SK-N-SH treated with all-trans-retinoic acid at 6 μM for 48 hours (cell line): ENCODE data around the gene GPANK1.

Experiments
- ATAC-seq: fragments of 200-7000 bp; cut with Tn5 transposase; 3 replicates; pipeline ENCODE4 v1.9.1; 2020; ENCODE audit warnings: mild to moderate bottlenecking, moderate library complexity
- ARNTL ChIP-seq: fragments of 450-650 bp; formaldehyde crosslinking; IDR thresholded peaks from 2 replicates; pipeline ENCODE4 v1.5.0; 2020; ENCODE audit warnings: low read depth, mild to moderate bottlenecking, moderate library complexity, borderline replicate concordance
- BACH2 ChIP-seq: fragments of 250-450 bp; sonication (Bioruptor Pico); IDR thresholded peaks from 2 replicates; pipeline ENCODE4 v1.9.0; 2021; ENCODE audit warnings: mild to moderate bottlenecking, borderline replicate concordance
- CSDC2 ChIP-seq: fragments of 250-450 bp; sonication (Bioruptor Pico); IDR thresholded peaks from 2 replicates; pipeline ENCODE4 v1.5.0; 2020; ENCODE audit warnings: mild to moderate bottlenecking, moderate library complexity
- ESRRG ChIP-seq: fragments of 250-450 bp; sonication (Bioruptor Pico); IDR thresholded peaks from 2 replicates; pipeline ENCODE4 v1.6.1; 2021; ENCODE audit warnings: mild to moderate bottlenecking
- GLIS3 ChIP-seq: fragments of 250-450 bp; sonication (Bioruptor Pico); IDR thresholded peaks from 2 replicates; pipeline ENCODE4 v1.5.0; 2020; ENCODE audit warnings: mild to moderate bottlenecking, moderate library complexity
- ISL1 ChIP-seq: fragments of 250-450 bp; sonication (Bioruptor Pico); IDR thresholded peaks from 2 replicates; pipeline ENCODE4 v2.1.2; 2022; ENCODE audit warnings: mild to moderate bottlenecking, moderate library complexity
- OSR1 ChIP-seq: fragments of 250-450 bp; sonication (Bioruptor Pico); IDR thresholded peaks from 2 replicates; pipeline ENCODE4 v1.8.0; 2022; ENCODE audit warnings: moderate library complexity, mild to moderate bottlenecking, inconsistent platforms
- PPARA ChIP-seq: fragments of 250-450 bp; sonication (Bioruptor Pico); IDR thresholded peaks from 2 replicates; pipeline ENCODE4 v1.5.0; 2020; ENCODE audit warnings: mild to moderate bottlenecking, borderline replicate concordance
- RARB ChIP-seq: fragments of 250-450 bp; sonication (Bioruptor Pico); IDR thresholded peaks from 2 replicates; pipeline ENCODE4 v1.8.0; 2021; ENCODE audit warnings: mild to moderate bottlenecking, moderate library complexity
- SNAI2 ChIP-seq: fragments of 250-450 bp; sonication (Bioruptor Pico); IDR thresholded peaks from 2 replicates; pipeline ENCODE4 v1.5.0; 2020; ENCODE audit warnings: mild to moderate bottlenecking, moderate library complexity
- TCF4 ChIP-seq: fragments of 250-450 bp; sonication (Bioruptor Pico); IDR thresholded peaks from 2 replicates; pipeline ENCODE4 v1.8.0; 2021; ENCODE audit warnings: mild to moderate bottlenecking, moderate library complexity, borderline replicate concordance
- ZC3H10 ChIP-seq: fragments of 250-450 bp; sonication (Bioruptor Pico); IDR thresholded peaks from 2 replicates; pipeline ENCODE4 v1.5.1; 2021; ENCODE audit warnings: mild to moderate bottlenecking, moderate library complexity
- ZFP3 ChIP-seq: fragments of 250-450 bp; sonication (Bioruptor Pico); IDR thresholded peaks from 2 replicates; pipeline ENCODE4 v1.5.0; 2020; ENCODE audit warnings: mild to moderate bottlenecking, moderate library complexity
- ZFP30 ChIP-seq: fragments of 450-650 bp; formaldehyde crosslinking; IDR thresholded peaks from 2 replicates; pipeline ENCODE4 v1.5.0; 2022; ENCODE audit warnings: mild to moderate bottlenecking, moderate library complexity
- ZNF565 ChIP-seq: fragments of 450-650 bp; formaldehyde crosslinking; conservative IDR thresholded peaks from 2 replicates; pipeline ENCODE4 v1.5.0; 2020; ENCODE audit warnings: low read depth, mild to moderate bottlenecking, moderate library complexity
- ZNF70 ChIP-seq: fragments of 450-650 bp; formaldehyde crosslinking; IDR thresholded peaks from 2 replicates; pipeline ENCODE4 v1.5.0; 2020; ENCODE audit warnings: mild to moderate bottlenecking, moderate library complexity
- ZNF8 ChIP-seq: fragments of 450-650 bp; formaldehyde crosslinking; IDR thresholded peaks from 2 replicates; pipeline ENCODE4 v1.5.0; 2020; ENCODE audit warnings: mild to moderate bottlenecking, moderate library complexity
- TF ChIP-seq, protein P1 (sequence below): fragments of 250-450 bp; sonication (Bioruptor Pico); IDR thresholded peaks from 2 replicates; pipeline ENCODE4 v1.5.1; 2021; ENCODE audit warnings: mild to moderate bottlenecking, moderate library complexity
- TF ChIP-seq, protein P2 (sequence below): fragments of 250-450 bp; sonication (Bioruptor Pico); IDR thresholded peaks from 2 replicates; pipeline ENCODE4 v1.8.0; 2020; ENCODE audit warnings: mild to moderate bottlenecking, moderate library complexity, borderline replicate concordance
- TF ChIP-seq, protein P3 (sequence below): fragments of 250-450 bp; sonication (Bioruptor Pico); IDR thresholded peaks from 2 replicates; pipeline ENCODE4 v1.5.0; 2020; ENCODE audit warnings: mild to moderate bottlenecking, moderate library complexity
- TF ChIP-seq, protein P4 (sequence below): fragments of 250-450 bp; sonication (Bioruptor Pico); IDR thresholded peaks from 2 replicates; pipeline ENCODE4 v1.5.1; 2020; ENCODE audit warnings: low read depth, mild to moderate bottlenecking, moderate library complexity
- TF ChIP-seq, protein P5 (sequence below): fragments of 250-450 bp; sonication (Bioruptor Pico); IDR thresholded peaks from 2 replicates; pipeline ENCODE4 v1.8.0; 2021; ENCODE audit warnings: low read depth, mild to moderate bottlenecking, moderate library complexity, borderline replicate concordance

GPANK1 gene

DNA sequence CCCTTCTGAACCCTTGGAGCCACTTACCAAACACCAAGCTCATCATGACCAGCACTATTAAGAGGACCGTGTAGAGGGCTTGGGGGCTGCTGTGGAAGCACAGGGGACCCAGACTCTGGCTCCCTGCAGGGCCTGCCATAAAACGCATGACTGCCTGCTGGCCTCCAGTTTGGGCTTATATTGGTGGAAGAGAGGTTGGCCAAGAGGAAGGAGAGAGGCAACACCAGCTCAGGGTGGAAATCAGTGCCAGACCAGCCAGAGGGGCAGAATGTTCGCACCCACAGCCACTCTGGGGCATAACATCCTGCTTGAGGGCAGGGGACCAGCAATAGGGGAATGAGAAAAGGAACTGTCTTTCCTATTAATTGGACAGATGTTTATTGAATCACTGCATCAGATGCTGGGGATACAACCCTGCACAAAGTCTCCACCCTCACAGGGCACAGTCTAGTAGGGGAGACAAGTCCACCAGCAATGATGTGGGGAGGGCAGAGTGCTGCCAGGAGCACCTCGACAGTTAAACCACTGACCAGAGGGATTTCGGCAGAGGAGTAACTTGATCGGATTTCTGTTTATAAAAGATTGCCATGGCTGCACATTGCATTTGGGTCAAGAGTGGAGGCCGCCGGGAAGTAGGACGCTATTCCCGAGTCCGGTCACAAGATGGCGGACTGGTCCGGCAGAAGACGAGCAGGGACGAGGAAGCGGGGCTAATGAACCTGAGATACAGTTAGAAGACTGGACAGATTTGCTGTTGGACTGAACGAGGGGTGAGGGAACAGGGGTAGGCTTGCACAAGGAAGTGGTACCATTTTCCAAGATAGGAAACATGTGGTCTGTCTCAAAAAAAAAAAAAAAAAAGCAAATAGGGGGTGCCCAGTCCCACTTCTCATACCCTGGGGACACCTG is 15.7 kb upstream of the GPANK1 start, which contains the start of gene LY6G5C:
LY6G5C (minus strand) TSS at position 842 of the 909 bp plus-strand sequence; CDS start at position 148, 694 bp downstream.
- peak; percentile 92 for ATAC-seq
- TF ChIP-seq RARB (CRISPR knock-in tag): no peak
- TF ChIP-seq BACH2 (CRISPR knock-in tag): no peak
- TF ChIP-seq, protein P1, sequence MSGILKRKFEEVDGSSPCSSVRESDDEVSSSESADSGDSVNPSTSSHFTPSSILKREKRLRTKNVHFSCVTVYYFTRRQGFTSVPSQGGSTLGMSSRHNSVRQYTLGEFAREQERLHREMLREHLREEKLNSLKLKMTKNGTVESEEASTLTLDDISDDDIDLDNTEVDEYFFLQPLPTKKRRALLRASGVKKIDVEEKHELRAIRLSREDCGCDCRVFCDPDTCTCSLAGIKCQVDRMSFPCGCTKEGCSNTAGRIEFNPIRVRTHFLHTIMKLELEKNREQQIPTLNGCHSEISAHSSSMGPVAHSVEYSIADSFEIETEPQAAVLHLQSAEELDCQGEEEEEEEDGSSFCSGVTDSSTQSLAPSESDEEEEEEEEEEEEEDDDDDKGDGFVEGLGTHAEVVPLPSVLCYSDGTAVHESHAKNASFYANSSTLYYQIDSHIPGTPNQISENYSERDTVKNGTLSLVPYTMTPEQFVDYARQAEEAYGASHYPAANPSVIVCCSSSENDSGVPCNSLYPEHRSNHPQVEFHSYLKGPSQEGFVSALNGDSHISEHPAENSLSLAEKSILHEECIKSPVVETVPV (CRISPR knock-in tag): no peak
- TF ChIP-seq ZFP3: no peak
- TF ChIP-seq, protein P2, sequence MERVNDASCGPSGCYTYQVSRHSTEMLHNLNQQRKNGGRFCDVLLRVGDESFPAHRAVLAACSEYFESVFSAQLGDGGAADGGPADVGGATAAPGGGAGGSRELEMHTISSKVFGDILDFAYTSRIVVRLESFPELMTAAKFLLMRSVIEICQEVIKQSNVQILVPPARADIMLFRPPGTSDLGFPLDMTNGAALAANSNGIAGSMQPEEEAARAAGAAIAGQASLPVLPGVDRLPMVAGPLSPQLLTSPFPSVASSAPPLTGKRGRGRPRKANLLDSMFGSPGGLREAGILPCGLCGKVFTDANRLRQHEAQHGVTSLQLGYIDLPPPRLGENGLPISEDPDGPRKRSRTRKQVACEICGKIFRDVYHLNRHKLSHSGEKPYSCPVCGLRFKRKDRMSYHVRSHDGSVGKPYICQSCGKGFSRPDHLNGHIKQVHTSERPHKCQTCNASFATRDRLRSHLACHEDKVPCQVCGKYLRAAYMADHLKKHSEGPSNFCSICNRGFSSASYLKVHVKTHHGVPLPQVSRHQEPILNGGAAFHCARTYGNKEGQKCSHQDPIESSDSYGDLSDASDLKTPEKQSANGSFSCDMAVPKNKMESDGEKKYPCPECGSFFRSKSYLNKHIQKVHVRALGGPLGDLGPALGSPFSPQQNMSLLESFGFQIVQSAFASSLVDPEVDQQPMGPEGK: no peak
- TF ChIP-seq ARNTL (CRISPR knock-in tag): no peak
- TF ChIP-seq OSR1 (CRISPR knock-in tag): no peak
- no peak for TF ChIP-seq ZNF565
- no peak for TF ChIP-seq SNAI2 (CRISPR knock-in tag)
- TF ChIP-seq, protein P3, sequence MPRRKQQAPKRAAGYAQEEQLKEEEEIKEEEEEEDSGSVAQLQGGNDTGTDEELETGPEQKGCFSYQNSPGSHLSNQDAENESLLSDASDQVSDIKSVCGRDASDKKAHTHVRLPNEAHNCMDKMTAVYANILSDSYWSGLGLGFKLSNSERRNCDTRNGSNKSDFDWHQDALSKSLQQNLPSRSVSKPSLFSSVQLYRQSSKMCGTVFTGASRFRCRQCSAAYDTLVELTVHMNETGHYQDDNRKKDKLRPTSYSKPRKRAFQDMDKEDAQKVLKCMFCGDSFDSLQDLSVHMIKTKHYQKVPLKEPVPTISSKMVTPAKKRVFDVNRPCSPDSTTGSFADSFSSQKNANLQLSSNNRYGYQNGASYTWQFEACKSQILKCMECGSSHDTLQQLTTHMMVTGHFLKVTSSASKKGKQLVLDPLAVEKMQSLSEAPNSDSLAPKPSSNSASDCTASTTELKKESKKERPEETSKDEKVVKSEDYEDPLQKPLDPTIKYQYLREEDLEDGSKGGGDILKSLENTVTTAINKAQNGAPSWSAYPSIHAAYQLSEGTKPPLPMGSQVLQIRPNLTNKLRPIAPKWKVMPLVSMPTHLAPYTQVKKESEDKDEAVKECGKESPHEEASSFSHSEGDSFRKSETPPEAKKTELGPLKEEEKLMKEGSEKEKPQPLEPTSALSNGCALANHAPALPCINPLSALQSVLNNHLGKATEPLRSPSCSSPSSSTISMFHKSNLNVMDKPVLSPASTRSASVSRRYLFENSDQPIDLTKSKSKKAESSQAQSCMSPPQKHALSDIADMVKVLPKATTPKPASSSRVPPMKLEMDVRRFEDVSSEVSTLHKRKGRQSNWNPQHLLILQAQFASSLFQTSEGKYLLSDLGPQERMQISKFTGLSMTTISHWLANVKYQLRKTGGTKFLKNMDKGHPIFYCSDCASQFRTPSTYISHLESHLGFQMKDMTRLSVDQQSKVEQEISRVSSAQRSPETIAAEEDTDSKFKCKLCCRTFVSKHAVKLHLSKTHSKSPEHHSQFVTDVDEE (CRISPR knock-in tag): no peak

DNA sequence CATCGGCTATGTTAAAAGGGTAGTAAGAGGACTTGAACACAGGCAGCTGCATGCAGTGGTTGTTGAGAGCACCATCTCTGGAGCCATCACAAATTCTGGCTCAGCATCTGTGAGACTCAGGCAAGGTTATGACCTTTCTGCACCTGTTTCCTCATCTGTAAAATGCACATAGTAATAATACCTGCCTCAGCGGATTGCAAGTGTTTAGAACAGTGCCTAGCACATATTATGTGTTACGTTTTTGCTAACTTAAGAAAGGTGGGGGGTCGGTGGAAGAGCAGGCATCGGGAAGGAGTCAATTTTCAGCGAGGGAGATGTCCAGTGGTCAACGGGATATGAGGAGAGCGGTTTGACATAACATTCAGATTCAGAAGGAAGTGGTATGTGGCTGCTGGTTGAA is 13.2 kb upstream of the GPANK1 start:
- no peak for ATAC-seq

More for the DNA sequence above, 13.2 kb upstream of the GPANK1 start:
- TF ChIP-seq, protein P1 (CRISPR knock-in tag): no peak
- TF ChIP-seq ESRRG (CRISPR knock-in tag) (no peak), ZNF8 (CRISPR knock-in tag) (no peak), SNAI2 (CRISPR knock-in tag) (no peak), PPARA (no peak), RARB (CRISPR knock-in tag) (no peak), TCF4 (no peak), ISL1 (CRISPR knock-in tag) (no peak), ZC3H10 (CRISPR knock-in tag) (no peak), GLIS3 (CRISPR knock-in tag) (no peak), ZNF565 (no peak), ZFP30 (no peak), ZNF70 (no peak), CSDC2 (CRISPR knock-in tag) (no peak), ARNTL (CRISPR knock-in tag) (no peak), ZFP3 (no peak)
- TF ChIP-seq, protein P4, sequence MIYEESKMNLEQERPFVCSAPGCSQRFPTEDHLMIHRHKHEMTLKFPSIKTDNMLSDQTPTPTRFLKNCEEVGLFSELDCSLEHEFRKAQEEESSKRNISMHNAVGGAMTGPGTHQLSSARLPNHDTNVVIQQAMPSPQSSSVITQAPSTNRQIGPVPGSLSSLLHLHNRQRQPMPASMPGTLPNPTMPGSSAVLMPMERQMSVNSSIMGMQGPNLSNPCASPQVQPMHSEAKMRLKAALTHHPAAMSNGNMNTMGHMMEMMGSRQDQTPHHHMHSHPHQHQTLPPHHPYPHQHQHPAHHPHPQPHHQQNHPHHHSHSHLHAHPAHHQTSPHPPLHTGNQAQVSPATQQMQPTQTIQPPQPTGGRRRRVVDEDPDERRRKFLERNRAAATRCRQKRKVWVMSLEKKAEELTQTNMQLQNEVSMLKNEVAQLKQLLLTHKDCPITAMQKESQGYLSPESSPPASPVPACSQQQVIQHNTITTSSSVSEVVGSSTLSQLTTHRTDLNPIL: no peak
- TF ChIP-seq, protein P2: no peak
- TF ChIP-seq, protein P5, sequence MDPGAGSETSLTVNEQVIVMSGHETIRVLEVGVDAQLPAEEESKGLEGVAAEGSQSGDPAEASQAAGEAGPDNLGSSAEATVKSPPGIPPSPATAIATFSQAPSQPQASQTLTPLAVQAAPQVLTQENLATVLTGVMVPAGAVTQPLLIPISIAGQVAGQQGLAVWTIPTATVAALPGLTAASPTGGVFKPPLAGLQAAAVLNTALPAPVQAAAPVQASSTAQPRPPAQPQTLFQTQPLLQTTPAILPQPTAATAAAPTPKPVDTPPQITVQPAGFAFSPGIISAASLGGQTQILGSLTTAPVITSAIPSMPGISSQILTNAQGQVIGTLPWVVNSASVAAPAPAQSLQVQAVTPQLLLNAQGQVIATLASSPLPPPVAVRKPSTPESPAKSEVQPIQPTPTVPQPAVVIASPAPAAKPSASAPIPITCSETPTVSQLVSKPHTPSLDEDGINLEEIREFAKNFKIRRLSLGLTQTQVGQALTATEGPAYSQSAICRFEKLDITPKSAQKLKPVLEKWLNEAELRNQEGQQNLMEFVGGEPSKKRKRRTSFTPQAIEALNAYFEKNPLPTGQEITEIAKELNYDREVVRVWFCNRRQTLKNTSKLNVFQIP (CRISPR knock-in tag): no peak
- TF ChIP-seq, protein P3 (CRISPR knock-in tag): no peak
- TF ChIP-seq, all 23 proteins: peak for 0
